Smooth muscle cell (in vitro differentiated cells): ENCODE data around the gene MAGI2. TPM values are rescaled to one million over a fixed set of nuclear protein-coding genes. Genes with fewer than 3 reads are reported as not detected.

Experiments
- DNase-seq: peaks from one replicate; lab custom pipeline; 2025; ENCODE audit not compliant: unreplicated experiment; lab: John Stamatoyannopoulos, UW
- H2AFZ ChIP-seq: fragments of 200-600 bp; sonication (generic); 2 replicates; pipeline ENCODE4 v1.6.0; 2016; ENCODE audit warnings: antibody characterized with exemption, low read depth, mild to moderate bottlenecking
- H3F3A ChIP-seq: fragments of 200-600 bp; sonication (generic); 2 replicates; pipeline ENCODE4 v1.6.0; 2017; ENCODE audit warnings: antibody characterized with exemption, low read depth
- H3K27ac ChIP-seq: fragments of 200-600 bp; sonication (generic); 2 replicates; pipeline ENCODE4 v1.5.1; 2016; ENCODE audit warnings: low read depth, mild to moderate bottlenecking
- H3K27me3 ChIP-seq: fragments of 200-600 bp; sonication (generic); 2 replicates; pipeline ENCODE4 v1.6.1; 2016; ENCODE audit warnings: low read depth, mild to moderate bottlenecking
- H3K36me3 ChIP-seq: fragments of 200-600 bp; sonication (generic); 2 replicates; pipeline ENCODE4 v1.5.1; 2016; ENCODE audit warnings: low read depth
- H3K4me1 ChIP-seq: fragments of 200-600 bp; sonication (generic); 2 replicates; pipeline ENCODE4 v1.5.1; 2016; ENCODE audit warnings: low read depth
- H3K4me2 ChIP-seq: fragments of 200-600 bp; sonication (generic); 2 replicates; pipeline ENCODE4 v1.6.0; 2016; ENCODE audit warnings: mild to moderate bottlenecking
- H3K4me3 ChIP-seq: fragments of 200-600 bp; sonication (generic); 2 replicates; pipeline ENCODE4 v1.5.1; 2016; ENCODE audit warnings: mild to moderate bottlenecking
- H3K79me2 ChIP-seq: fragments of 200-600 bp; sonication (generic); 2 replicates; pipeline ENCODE4 v1.6.0; 2016; ENCODE audit warnings: low read depth, mild to moderate bottlenecking
- H3K9ac ChIP-seq: fragments of 200-600 bp; sonication (generic); 2 replicates; pipeline ENCODE4 v1.6.0; 2016; ENCODE audit warnings: low read depth
- H3K9me3 ChIP-seq: fragments of 200-600 bp; sonication (generic); replicated peaks from 2 replicates; pipeline ENCODE4 v1.5.1; 2016; ENCODE audit warnings: low read depth
- H4K20me1 ChIP-seq: fragments of 200-600 bp; sonication (generic); 2 replicates; pipeline ENCODE4 v1.6.0; 2016; ENCODE audit warnings: low read depth
- CTCF ChIP-seq: fragments of 200-600 bp; sonication (generic); IDR thresholded peaks from 2 replicates; pipeline ENCODE4 v1.5.1; 2017; ENCODE audit warnings: borderline replicate concordance, mild to moderate bottlenecking, antibody characterized with exemption; ENCODE audit not compliant: insufficient read depth, poor library complexity, severe bottlenecking
- WGBS: methylation state at CpG from one replicate; pipeline ENCODE4 v1.1.7; 2016; ENCODE audit warnings: low lambda C conversion rate; 5-methylcytosine and 5-hydroxymethylcytosine counted together
- polyA plus RNA-seq: library from polyadenylated mRNA; unstranded; fragments of >200 nt; fragmentation: Nextera tagmentation; extraction: Ambion mirVana; gene quantifications from 2 replicates; pipeline ENCODE4 v1.2.1, GENCODE V29; 2016
- total RNA-seq: library from RNA; depleted of rRNA; stranded (reverse); fragments of >200 nt; gene quantifications from 2 replicates; pipeline ENCODE4 v1.2.3, GENCODE V29; 2014

MAGI2 gene
- total and polyA plus RNA-seq, 2 experiments from 2014 or later, result 3.4 to 10.7 TPM

- no peak overlapping the region for H3K9ac ChIP-seq
- H3K9me3 ChIP-seq, result no peaks in the 10 kb centered on the region
- H3K27ac ChIP-seq, result no peak overlapping the region
- H3K27me3 ChIP-seq, result no peaks in the 10 kb centered on the region
- no peaks in the 10 kb centered on the region for H3K4me1 ChIP-seq
- H4K20me1 ChIP-seq, result no peaks in the 10 kb centered on the region
- DNase-seq, result no peak
- no peaks in the 10 kb centered on the region for H3K36me3 ChIP-seq
- no peak overlapping the region for H2AFZ ChIP-seq
- TF ChIP-seq CTCF, result no peak
- H3K4me2 ChIP-seq, result no peak overlapping the region
- no peak overlapping the region for H3K4me3 ChIP-seq
- no peaks in the 10 kb centered on the region for H3F3A ChIP-seq
- H3K79me2 ChIP-seq, result no peaks in the 10 kb centered on the region
Observed at GRCh38 chr7:79334334-79334733, 119.1 kb downstream of the MAGI2 start.

- Histone ChIP-seq H3K4me2 (no peak overlapping the region), H3K27ac (no peak overlapping the region), H3K9me3 (no peaks in the 10 kb centered on the region), H3F3A (no peaks in the 10 kb centered on the region), H3K79me2 (no peaks in the 10 kb centered on the region), H3K4me1 (no peaks in the 10 kb centered on the region), H3K4me3 (no peak overlapping the region), H4K20me1 (no peaks in the 10 kb centered on the region), H3K27me3 (no peaks in the 10 kb centered on the region), H3K9ac (no peak overlapping the region), H2AFZ (no peak overlapping the region), H3K36me3 (no peaks in the 10 kb centered on the region)
- no peak for TF ChIP-seq CTCF
- no peak for DNase-seq
- WGBS, result 15% methylated on average over 2 of the region's 2 CpGs
Observed at GRCh38 chr7:79332091-79332490, 121.4 kb downstream of the MAGI2 start.

- H3K27me3 ChIP-seq, result no peaks in the 10 kb centered on the region
- no peak for TF ChIP-seq CTCF
- H3K4me2 ChIP-seq, result no peak overlapping the region
- H3K4me3 ChIP-seq, result no peak overlapping the region
- H3K79me2 ChIP-seq, result no peaks in the 10 kb centered on the region
- no peaks in the 10 kb centered on the region for H3K4me1 ChIP-seq
- 94% methylated on average over 4 of the region's 4 CpGs for WGBS
- no peak for DNase-seq
- H3K9ac ChIP-seq, result no peak overlapping the region
- no peaks in the 10 kb centered on the region for H3K36me3 ChIP-seq
- H3F3A ChIP-seq, result no peaks in the 10 kb centered on the region
- no peaks in the 10 kb centered on the region for H3K9me3 ChIP-seq
- no peaks in the 10 kb centered on the region for H4K20me1 ChIP-seq
- no peak overlapping the region for H2AFZ ChIP-seq
- H3K27ac ChIP-seq, result no peak overlapping the region
Observed at GRCh38 chr7:79329464-79329863, 124.0 kb downstream of the MAGI2 start.

GRCh38 chr7:79320741-79321473 is 132.6 kb downstream of the MAGI2 start:
- peak; percentile 11 for TF ChIP-seq CTCF

More at GRCh38 chr7:79320741-79321473, 132.6 kb downstream of the MAGI2 start:
- no peak overlapping the region for H3K9ac ChIP-seq
- no peak for DNase-seq
- H3K4me3 ChIP-seq, result no peak overlapping the region
- H3K4me1 ChIP-seq, result peaks cover 9% of the 10 kb centered on the region
- H3K27me3 ChIP-seq, result no peaks in the 10 kb centered on the region
- no peak overlapping the region for H2AFZ ChIP-seq
- H3K27ac ChIP-seq, result no peak overlapping the region
- H4K20me1 ChIP-seq, result no peaks in the 10 kb centered on the region
- H3K36me3 ChIP-seq, result no peaks in the 10 kb centered on the region
- H3K4me2 ChIP-seq, result no peak overlapping the region
- 31% methylated on average over 2 of the region's 2 CpGs for whole genome bisulfite sequencing
- no peaks in the 10 kb centered on the region for H3K79me2 ChIP-seq
- no peaks in the 10 kb centered on the region for H3F3A ChIP-seq
- H3K9me3 ChIP-seq, result no peaks in the 10 kb centered on the region
